PC-9 (cell line): ENCODE results near the gene RCE1. TPM values are rescaled to one million over a fixed set of nuclear protein-coding genes. Genes with fewer than 3 reads are reported as not detected.

Experiments used
- BruUV-seq: library from RNA; stranded (reverse); fragments of 400-500 nt; replicated peaks from 2 replicates; lab custom pipeline; 2021; lab: Mats Ljungman, UMichigan
- CTCF ChIA-PET: fragments of 300-600 bp; sonication (Branson Sonifier 250); formaldehyde crosslinking; loops from one replicate; lab custom pipeline; 2022; ENCODE audit warnings: antibody characterized with exemption; lab: Charles Lee
- POLR2A ChIA-PET: fragments of 300-600 bp; sonication (Branson Sonifier 250); formaldehyde crosslinking; loops from one replicate; lab custom pipeline; 2022; ENCODE audit warnings: antibody characterized with exemption; ENCODE audit not compliant: unreplicated experiment; lab: Charles Lee
- DNase-seq, 2 experiments: peaks; one replicate each; pipeline versions ENCODE4 v3.0.0 to v3.0.0-alpha.2; 2015 to 2022; ENCODE audit warnings: mixed read lengths in 1 of 2
- H2AFZ ChIP-seq: fragments of 200-600 bp; sonication (generic); 2 replicates; pipeline ENCODE4 v1.8.1; 2017; ENCODE audit warnings: antibody characterized with exemption
- H3F3A ChIP-seq: fragments of 200-600 bp; sonication (generic); 2 replicates; pipeline ENCODE4 v1.8.1; 2017; ENCODE audit warnings: antibody characterized with exemption, mild to moderate bottlenecking, low read depth; ENCODE audit not compliant: insufficient read depth
- H3K27ac ChIP-seq: fragments of 200-600 bp; sonication (generic); 2 replicates; pipeline ENCODE4 v1.6.1; 2016; ENCODE audit warnings: mixed run types
- H3K27me3 ChIP-seq: fragments of 200-600 bp; sonication (generic); 2 replicates; pipeline ENCODE4 v1.6.1; 2016; ENCODE audit warnings: low read depth, mixed run types; ENCODE audit not compliant: insufficient read depth
- H3K36me3 ChIP-seq: fragments of 200-600 bp; sonication (generic); 2 replicates; pipeline ENCODE4 v1.6.1; 2016; ENCODE audit warnings: low read depth, mixed run types
- H3K4me1 ChIP-seq: fragments of 200-600 bp; sonication (generic); replicated peaks from 2 replicates; pipeline ENCODE4 v1.6.1; 2016; ENCODE audit warnings: mixed run types; ENCODE audit not compliant: insufficient read depth
- H3K4me2 ChIP-seq: fragments of 200-600 bp; sonication (generic); 2 replicates; pipeline ENCODE4 v1.6.1; 2017; ENCODE audit warnings: mixed run types
- H3K4me3 ChIP-seq: fragments of 200-600 bp; sonication (generic); 2 replicates; pipeline ENCODE4 v1.6.1; 2016; ENCODE audit warnings: mixed run types
- H3K79me2 ChIP-seq: fragments of 200-600 bp; sonication (generic); 2 replicates; pipeline ENCODE4 v1.6.1; 2017; ENCODE audit warnings: low read depth, mixed run types
- H3K9me2 ChIP-seq: fragments of 200-600 bp; sonication (generic); 2 replicates; pipeline ENCODE4 v1.8.1; 2017; ENCODE audit warnings: mild to moderate bottlenecking; ENCODE audit not compliant: insufficient read depth
- H3K9me3 ChIP-seq: fragments of 200-600 bp; sonication (generic); 2 replicates; pipeline ENCODE4 v1.8.1; 2016; ENCODE audit warnings: low read depth; ENCODE audit not compliant: insufficient read depth
- H4K20me1 ChIP-seq: fragments of 200-600 bp; sonication (generic); 2 replicates; pipeline ENCODE4 v1.8.1; 2017; ENCODE audit not compliant: insufficient read depth
- EZH2 ChIP-seq: fragments of 200-600 bp; sonication (generic); IDR thresholded peaks from 2 replicates; pipeline ENCODE4 v1.8.0; 2017; ENCODE audit warnings: antibody characterized with exemption, low read depth
- intact Hi-C: fragments of 100-400 bp; cut with micrococcal nuclease; formaldehyde crosslinking; loops from one replicate; pipeline ENCODE4 v1.10.0; 2022; ENCODE audit not compliant: unreplicated experiment
- total RNA-seq: library from RNA; stranded (reverse); gene quantifications from 2 replicates; pipeline ENCODE4 v1.2.3, GENCODE V29; 2021
- TF ChIP-seq, protein P1 (sequence below): fragments of 200-600 bp; sonication (generic); conservative IDR thresholded peaks from 2 replicates; pipeline ENCODE4 v1.6.1; 2017; ENCODE audit warnings: mixed run types, antibody characterized with exemption, mild to moderate bottlenecking, moderate library complexity

Gene RCE1
- total RNA-seq, 1 experiment from 2014 or later, result 42.9 TPM

DNA sequence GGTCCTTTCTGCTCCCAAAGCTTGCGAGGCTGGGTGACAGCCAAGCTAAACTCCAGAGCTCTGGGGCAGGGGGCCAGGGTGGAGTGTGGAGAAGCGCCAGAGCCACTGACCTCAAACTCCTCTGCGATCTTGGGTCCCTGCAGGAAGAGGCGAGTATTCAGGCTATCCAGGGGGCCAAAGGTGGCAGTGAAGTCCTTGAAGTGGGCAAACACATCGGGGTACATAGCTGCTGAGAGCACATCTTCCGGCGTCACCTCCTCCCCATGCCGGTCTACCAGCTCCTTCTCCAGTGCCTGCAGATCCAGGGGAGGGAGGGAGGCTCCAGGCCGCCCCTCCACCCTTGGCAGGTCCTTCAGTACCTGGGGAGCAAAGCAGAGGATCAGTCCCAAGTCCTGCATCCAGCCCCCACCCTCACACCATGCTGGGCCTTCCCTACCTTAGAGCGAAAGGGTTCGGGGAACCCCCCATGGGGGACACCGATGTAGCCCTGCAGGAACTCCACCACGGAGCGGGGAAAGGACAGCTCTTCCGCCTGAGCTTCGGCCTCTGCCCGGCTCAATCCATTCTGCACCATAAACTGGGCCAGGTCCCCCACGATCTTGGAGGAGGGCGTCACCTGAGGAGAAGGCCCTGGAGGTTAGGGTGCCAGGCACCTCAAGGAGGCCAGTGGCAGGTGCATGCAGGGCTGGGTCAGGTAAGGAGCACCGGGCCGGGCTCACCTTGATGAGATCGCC lies 6.4 kb downstream of the RCE1 start:
- Histone ChIP-seq H3F3A (peaks cover 38% of the 10 kb centered on the region), H3K4me1 (peaks cover 40% of the 10 kb centered on the region), H2AFZ (no peak overlapping the region), H3K27ac (no peak overlapping the region), H3K4me3 (no peak overlapping the region), H3K79me2 (peaks cover 18% of the 10 kb centered on the region), H3K36me3 (peaks cover 7% of the 10 kb centered on the region; the same call in 1 of the 2 replicates), H4K20me1 (no peaks in the 10 kb centered on the region), H3K9me2 (no peaks in the 10 kb centered on the region), H3K27me3 (no peaks in the 10 kb centered on the region), H3K4me2 (no peak overlapping the region), H3K9me3 (no peaks in the 10 kb centered on the region)
- no peak for DNase-seq
- ChIA-PET POLR2A (interaction anchor here (0.6 kb wide), 2 partner anchors 270 to 495 kb away, joined by 5 to 9 read pairs; partner anchors contain the start of gene KDM2A), CTCF (no interaction called here)
- BruUV-seq, result no TSS peak
- intact Hi-C loops, result loop anchor here (10.0 kb wide), 2 partner anchors 205 to 525 kb away; partner anchors contain the start of genes CLCF1 and RHOD
- TF ChIP-seq, protein P1, sequence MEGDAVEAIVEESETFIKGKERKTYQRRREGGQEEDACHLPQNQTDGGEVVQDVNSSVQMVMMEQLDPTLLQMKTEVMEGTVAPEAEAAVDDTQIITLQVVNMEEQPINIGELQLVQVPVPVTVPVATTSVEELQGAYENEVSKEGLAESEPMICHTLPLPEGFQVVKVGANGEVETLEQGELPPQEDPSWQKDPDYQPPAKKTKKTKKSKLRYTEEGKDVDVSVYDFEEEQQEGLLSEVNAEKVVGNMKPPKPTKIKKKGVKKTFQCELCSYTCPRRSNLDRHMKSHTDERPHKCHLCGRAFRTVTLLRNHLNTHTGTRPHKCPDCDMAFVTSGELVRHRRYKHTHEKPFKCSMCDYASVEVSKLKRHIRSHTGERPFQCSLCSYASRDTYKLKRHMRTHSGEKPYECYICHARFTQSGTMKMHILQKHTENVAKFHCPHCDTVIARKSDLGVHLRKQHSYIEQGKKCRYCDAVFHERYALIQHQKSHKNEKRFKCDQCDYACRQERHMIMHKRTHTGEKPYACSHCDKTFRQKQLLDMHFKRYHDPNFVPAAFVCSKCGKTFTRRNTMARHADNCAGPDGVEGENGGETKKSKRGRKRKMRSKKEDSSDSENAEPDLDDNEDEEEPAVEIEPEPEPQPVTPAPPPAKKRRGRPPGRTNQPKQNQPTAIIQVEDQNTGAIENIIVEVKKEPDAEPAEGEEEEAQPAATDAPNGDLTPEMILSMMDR, result no peak
- no peak for TF ChIP-seq EZH2

DNA sequence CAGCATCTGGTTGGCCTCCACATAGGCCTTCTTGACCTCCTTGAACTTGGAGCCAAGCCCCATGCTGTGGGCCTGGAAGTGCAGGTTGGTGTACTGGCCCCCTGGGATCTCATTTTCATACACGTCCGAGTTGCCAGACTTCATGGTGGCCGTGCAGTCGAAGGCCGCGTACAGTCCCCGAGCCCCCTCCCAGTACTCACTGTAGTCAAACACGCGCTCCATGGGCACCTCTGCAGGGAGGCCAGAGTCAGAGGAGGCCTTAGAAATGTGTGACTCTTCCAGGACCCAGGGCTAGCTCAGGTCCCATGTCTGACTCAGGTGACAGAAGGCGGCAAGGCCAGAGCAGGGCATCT lies 7.0 kb downstream of the RCE1 start:
- intact Hi-C loops, result no loop called here
- H4K20me1 ChIP-seq, result no peaks in the 10 kb centered on the region
- no peak overlapping the region for H3K27ac ChIP-seq
- H3K9me3 ChIP-seq, result no peaks in the 10 kb centered on the region
- H3K79me2 ChIP-seq, result peaks cover 12% of the 10 kb centered on the region
- no peak for TF ChIP-seq EZH2
- TF ChIP-seq, protein P1, result no peak
- ChIA-PET POLR2A (no interaction called here), CTCF (no interaction called here)
- no peak overlapping the region for H3K4me3 ChIP-seq
- BruUV-seq, result no TSS peak
- no peak overlapping the region for H3K4me2 ChIP-seq
- H3F3A ChIP-seq, result peaks cover 34% of the 10 kb centered on the region
- no peaks in the 10 kb centered on the region for H3K9me2 ChIP-seq
- peaks cover 37% of the 10 kb centered on the region for H3K4me1 ChIP-seq
- peaks cover 3% of the 10 kb centered on the region; the same call in 1 of the 2 replicates for H3K36me3 ChIP-seq
- no peaks in the 10 kb centered on the region for H3K27me3 ChIP-seq
- no peak for DNase-seq
- no peak overlapping the region for H2AFZ ChIP-seq

DNA sequence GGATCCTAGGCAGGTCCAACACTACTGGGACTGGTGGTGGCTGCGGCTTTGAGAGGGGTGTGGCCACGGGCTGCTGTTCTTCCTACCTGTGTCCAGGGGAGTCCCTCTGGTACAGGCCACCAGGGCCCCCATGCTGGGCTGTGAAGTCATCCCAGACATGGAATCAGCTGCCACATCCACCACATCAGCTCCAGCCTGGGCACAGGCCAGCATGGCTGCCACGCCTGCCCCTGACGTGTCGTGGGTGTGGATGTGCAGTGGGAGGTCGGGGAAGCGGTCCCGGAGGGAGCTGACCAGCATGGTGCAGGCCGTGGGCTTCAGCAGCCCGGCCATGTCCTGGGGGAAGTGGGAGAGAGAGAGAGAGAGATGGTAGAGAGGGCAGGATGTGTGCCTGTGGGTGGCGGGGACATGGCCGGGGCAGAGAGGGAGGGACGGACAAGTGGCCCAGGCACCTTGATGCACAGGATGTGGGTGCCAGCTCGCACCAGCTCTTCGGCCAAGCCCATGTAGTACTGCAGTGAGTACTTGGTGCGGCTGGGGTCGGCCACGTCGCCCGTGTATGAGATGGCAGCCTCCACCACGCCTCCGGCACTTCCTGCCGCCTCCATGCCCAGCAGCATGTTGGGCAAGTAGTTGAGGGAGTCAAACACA lies 7.5 kb downstream of the RCE1 start:
- Histone ChIP-seq H3F3A (peaks cover 34% of the 10 kb centered on the region), H3K36me3 (no peaks in the 10 kb centered on the region), H3K4me2 (no peak overlapping the region), H3K27ac (no peak overlapping the region), H4K20me1 (no peaks in the 10 kb centered on the region), H3K27me3 (no peaks in the 10 kb centered on the region), H3K4me1 (peaks cover 37% of the 10 kb centered on the region), H3K79me2 (peaks cover 7% of the 10 kb centered on the region; the same call in 1 of the 2 replicates), H2AFZ (no peak overlapping the region), H3K9me2 (no peaks in the 10 kb centered on the region), H3K9me3 (no peaks in the 10 kb centered on the region), H3K4me3 (no peak overlapping the region)
- POLR2A ChIA-PET, result no interaction called here
- CTCF ChIA-PET, result no interaction called here
- no peak for DNase-seq
- TF ChIP-seq, protein P1, result no peak
- TF ChIP-seq EZH2, result no peak
- no TSS peak for BruUV-seq
- intact Hi-C loops, result no loop called here
